GM18861 (cell line): ENCODE data around the gene PGF.

Source experiments
- ATAC-seq: cut with Tn5 transposase; IDR thresholded peaks from one replicate; pipeline ENCODE4 v1.9.1; 2021; ENCODE audit not compliant: unreplicated experiment

PGF gene

DNA sequence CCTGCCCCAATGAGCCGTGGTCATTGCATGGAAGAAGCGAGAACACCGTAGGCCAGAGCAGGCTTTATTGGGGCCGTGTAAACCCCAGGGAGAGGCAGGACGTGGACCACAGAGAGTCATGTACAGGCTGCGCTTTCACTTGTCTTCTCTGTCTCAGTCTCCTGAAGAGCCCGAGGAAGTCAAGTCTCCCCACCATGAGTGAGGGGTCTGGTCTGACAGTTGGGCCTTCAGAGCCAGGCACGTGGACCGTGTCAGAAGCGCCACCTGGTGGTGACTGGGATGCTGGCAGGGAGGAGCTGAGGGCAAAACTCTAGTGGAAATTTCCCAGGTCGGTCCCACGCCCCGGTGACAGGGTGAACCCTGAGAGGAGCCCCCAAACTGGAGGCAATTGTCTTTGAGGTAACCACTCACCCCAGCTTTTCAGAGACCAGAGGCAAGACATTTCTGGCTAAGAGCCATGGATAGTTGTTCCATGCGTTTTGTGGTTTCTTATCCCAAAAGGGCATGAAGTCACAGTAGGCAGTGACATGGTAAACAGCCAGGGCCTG lies 49.7 kb downstream of the PGF start:
- no peak for ATAC-seq

DNA sequence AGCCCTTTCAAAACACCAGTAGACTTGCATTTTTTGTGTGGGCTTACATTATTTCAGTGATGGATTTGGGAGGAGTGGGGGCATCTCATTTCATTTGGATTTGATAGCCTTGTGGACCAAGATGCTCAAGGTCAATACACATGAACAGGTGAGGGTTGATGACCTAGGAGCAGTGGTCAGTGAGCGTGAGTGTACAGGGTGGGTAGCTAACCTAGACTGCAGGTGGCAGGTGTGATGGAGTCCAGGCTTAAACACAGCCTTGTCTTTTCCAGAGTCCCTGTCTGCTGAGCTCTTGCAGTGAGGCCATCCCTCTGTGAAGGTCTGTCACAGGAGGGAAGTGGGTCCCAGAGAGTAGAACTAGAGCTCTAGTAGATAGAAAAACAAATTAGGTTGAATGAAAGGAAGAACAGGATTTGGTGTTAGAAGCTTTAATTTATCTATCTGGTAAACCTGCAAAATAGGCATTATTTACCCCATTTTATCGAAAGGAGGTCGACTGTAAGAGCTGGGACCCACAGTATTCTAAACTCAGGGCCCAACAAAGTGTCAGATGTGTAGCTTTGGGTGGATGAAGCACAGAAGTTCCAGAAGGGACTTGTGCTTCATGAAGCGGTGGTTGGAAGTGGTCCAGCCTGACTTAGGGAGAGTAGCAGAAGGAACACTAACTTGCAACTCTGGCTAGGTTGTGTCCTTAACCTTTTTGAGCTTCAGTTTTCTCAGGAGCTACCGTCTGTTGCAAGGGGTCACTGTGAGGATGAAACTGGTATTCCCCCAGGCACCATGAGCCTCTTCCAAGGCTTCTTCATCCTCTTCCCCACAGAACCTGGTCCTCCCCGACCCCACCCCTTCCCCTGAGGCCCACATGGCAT lies 50.5 kb downstream of the PGF start:
- no peak for ATAC-seq

DNA sequence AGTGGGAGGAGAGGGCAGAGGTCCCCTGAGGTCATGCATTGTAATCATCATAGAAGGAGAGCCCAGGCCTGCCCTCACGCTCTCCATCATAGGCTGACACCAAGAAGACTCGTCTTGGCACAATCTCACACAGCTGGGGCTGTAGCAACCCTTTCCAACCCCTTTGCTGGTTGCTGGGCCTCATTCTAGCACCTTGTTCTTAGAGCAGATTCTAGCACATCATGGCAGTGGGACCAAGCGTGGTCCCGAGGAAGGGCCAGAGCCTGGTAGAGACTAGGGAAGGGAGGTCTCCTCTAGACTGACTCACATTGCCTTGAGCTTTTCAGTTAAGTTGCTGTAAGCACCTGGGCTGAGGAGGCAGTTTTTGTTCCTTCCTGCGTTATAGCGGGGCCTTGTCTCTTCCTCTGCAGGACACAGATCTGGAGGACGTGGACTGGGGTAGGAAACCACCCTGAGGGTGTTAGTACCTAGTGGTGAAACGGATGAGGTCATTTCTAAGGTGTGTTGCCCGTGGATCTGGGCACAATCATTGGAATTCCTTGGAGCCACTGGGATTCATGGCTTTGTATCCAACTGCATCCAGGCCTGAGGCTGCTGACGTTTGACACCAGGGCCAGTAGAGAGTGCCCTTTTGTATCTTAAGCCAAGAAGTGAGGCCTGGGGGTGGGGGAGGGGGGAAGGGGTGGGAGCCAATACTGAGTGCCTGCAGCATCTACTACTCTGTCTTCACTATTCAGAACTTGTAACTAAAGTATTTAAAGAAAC lies 52.3 kb downstream of the PGF start:
- no peak for ATAC-seq

GRCh38 chr14:74898694-74899093 lies 56.7 kb downstream of the PGF start:
- ATAC-seq: no peak

GRCh38 chr14:74898083-74898482 lies 57.3 kb downstream of the PGF start:
- ATAC-seq: no peak

GRCh38 chr14:74897642-74898041 lies 57.8 kb downstream of the PGF start:
- ATAC-seq: no peak

GRCh38 chr14:74896400-74896799 lies 59.0 kb downstream of the PGF start:
- ATAC-seq: no peak

DNA sequence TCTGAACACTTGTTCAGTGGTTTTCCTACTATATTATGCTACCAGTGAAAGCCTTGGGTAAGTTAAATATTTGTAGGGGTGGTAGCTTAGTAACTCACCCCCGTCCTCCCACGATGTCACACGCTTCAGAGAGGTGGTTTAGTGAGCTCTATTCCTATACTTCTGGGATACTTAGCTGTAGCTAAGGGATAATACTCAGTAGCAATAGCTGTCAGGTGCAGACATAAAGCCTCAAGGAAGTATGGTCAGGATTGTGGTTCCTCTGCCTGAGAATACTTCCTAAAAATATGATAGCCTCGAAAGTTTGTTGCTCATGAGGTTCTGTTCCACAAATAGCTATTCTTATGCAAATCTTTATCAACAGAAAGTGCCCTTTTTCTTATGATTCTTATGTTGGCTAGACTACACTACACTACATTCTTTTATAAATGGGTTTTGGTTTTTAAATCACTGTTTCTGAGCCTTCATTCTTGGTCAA lies 61.7 kb downstream of the PGF start:
- peak; percentile 52 for ATAC-seq

GRCh38 chr14:74892745-74893144 lies 62.7 kb downstream of the PGF start:
- no peak for ATAC-seq

GRCh38 chr14:74891870-74892269 lies 63.5 kb downstream of the PGF start:
- no peak for ATAC-seq
